Esophagus squamous epithelium (tissue), 5 donors: ENCODE measurements around the gene GNG12. TPM values are rescaled to one million over a fixed set of nuclear protein-coding genes. Genes with fewer than 3 reads are reported as not detected.

Source experiments
- DNase-seq: peaks from one replicate; lab custom pipeline; 2025; lab: John Stamatoyannopoulos, UW
- H3K27ac ChIP-seq, 4 donors: fragments of 200-600 bp; sonication (generic); one replicate each; pipeline ENCODE4 v1.5.1; 2016 to 2019; ENCODE audit warnings: mild to moderate bottlenecking in 1 of 4
- H3K27me3 ChIP-seq, 4 donors: fragments of 200-600 bp; sonication (generic); 1 replicate in 3 of 4; 2 replicates in 1 of 4; pipeline versions ENCODE4 v1.5.1 to v1.6.0; 2017 to 2021; ENCODE audit warnings: antibody characterized with exemption in 1 of 4
- H3K36me3 ChIP-seq, 3 donors: fragments of 200-600 bp; sonication (generic); one replicate each; pipeline ENCODE4 v1.5.1; 2016 to 2019
- H3K4me1 ChIP-seq, 3 donors: fragments of 200-600 bp; sonication (generic); one replicate each; pipeline ENCODE4 v1.5.1; 2017 to 2019
- H3K4me3 ChIP-seq, 4 donors: fragments of 200-600 bp; sonication (generic); 1 replicate in 3 of 4; 2 replicates in 1 of 4; pipeline ENCODE4 v1.5.1; 2016 to 2019; ENCODE audit warnings: mild to moderate bottlenecking in 2 of 4, moderate library complexity in 1 of 4
- H3K9me3 ChIP-seq, 3 donors: fragments of 200-600 bp; sonication (generic); one replicate each; pipeline ENCODE4 v1.5.1; 2016 to 2019
- CTCF ChIP-seq, 6 experiments: fragments of 450-650 bp in 4 of 6; fragments of 200-600 bp in 2 of 6; sonication (generic) in 2 of 6; IDR thresholded peaks; one replicate each; pipeline ENCODE4 v1.5.1; 2016 to 2019; ENCODE audit warnings: antibody characterized with exemption in 6 of 6, mild to moderate bottlenecking in 4 of 6, moderate library complexity in 4 of 6
- POLR2A ChIP-seq, 4 donors: fragments of 450-650 bp; IDR thresholded peaks; one replicate each; pipeline ENCODE4 v1.6.1; 2017; ENCODE audit warnings: antibody characterized with exemption in 4 of 4, mild to moderate bottlenecking in 4 of 4, moderate library complexity in 3 of 4
- WGBS, 2 donors: methylation state at CpG; one replicate each; pipeline ENCODE4 v1.1.5; 2018; 5-methylcytosine and 5-hydroxymethylcytosine counted together
- intact Hi-C: fragments of 100-400 bp; cut with DNase I; formaldehyde crosslinking; loops from one replicate; pipeline ENCODE4 v1.15.0; 2022
- total RNA-seq, 4 donors: library from RNA; depleted of rRNA; stranded (reverse); fragments of >200 nt; gene quantifications; one replicate each; pipeline ENCODE4 v1.1.0, GENCODE V29; 2016
- donor health status: DM: yes; HTN: yes; CAD: no.

GNG12 gene
- total RNA-seq, 4 donors from 2014 or later = 65.4 to 104 (median 89.9) TPM

DNA sequence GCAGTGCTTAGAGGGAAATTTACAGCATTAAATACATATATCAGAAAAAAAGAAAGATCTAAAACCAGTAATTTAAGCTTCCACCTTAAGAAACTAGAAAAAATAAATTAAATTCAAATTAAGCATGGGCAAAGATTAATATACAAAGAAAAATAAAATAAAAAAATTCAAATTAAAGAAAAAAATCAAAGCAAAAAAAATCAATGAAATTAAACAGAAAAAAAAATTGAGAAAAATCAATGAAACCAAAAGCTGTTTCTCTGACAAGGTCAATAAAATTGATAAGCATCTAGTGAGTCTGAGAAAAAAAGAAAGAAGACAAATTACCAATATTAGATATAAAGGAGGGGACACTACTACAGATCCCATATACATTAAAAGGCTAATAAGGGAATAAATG, 26.0 kb downstream of the GNG12 start:
- TF ChIP-seq POLR2A (IDR thresholded peaks at IDR 0.05) = no peak
- TF ChIP-seq CTCF (IDR thresholded peaks at IDR 0.05) = no peak
- no peaks in the 10 kb centered on the region for H3K36me3 ChIP-seq
- no peak overlapping the region for H3K4me3 ChIP-seq
- peaks cover 5 to 40% (median 20%) of the 10 kb centered on the region in 3 donors for H3K4me1 ChIP-seq
- no peak overlapping the region for H3K27ac ChIP-seq
- no peaks in the 10 kb centered on the region for H3K9me3 ChIP-seq
- no peaks in the 10 kb centered on the region for H3K27me3 ChIP-seq
- DNase-seq = no peak
- intact Hi-C loops = no loop called here

GRCh38 chr1:67804710-67805109, 28.6 kb downstream of the GNG12 start:
- TF ChIP-seq CTCF (IDR thresholded peaks at IDR 0.05) (no peak), POLR2A (IDR thresholded peaks at IDR 0.05) (no peak)

GRCh38 chr1:67803380-67804279, 29.6 kb downstream of the GNG12 start:
- Histone ChIP-seq H3K27ac (no peak overlapping the region), H3K4me1 (peaks cover 5 to 33% (median 18%) of the 10 kb centered on the region in 3 donors), H3K36me3 (no peaks in the 10 kb centered on the region), H3K27me3 (no peaks in the 10 kb centered on the region), H3K4me3 (no peak overlapping the region), H3K9me3 (no peaks in the 10 kb centered on the region)
- no peak for DNase-seq
- WGBS, 2 donors = 50 to 60% methylated on average over 7 of the region's 7 CpGs
- intact Hi-C loops = no loop called here
- TF ChIP-seq POLR2A (IDR thresholded peaks at IDR 0.05) (no peak), CTCF (IDR thresholded peaks at IDR 0.05) (no peak)

More at GRCh38 chr1:67804710-67805109, 28.6 kb downstream of the GNG12 start:
- H3K27ac ChIP-seq = no peak overlapping the region
- H3K9me3 ChIP-seq = no peaks in the 10 kb centered on the region
- WGBS, 2 donors = 77 to 78% methylated on average over 2 of the region's 2 CpGs
- no peak for DNase-seq
- intact Hi-C loops = no loop called here
- H3K4me1 ChIP-seq = peaks cover 5 to 33% (median 18%) of the 10 kb centered on the region in 3 donors
- no peaks in the 10 kb centered on the region for H3K27me3 ChIP-seq
- no peak overlapping the region for H3K4me3 ChIP-seq
- no peaks in the 10 kb centered on the region for H3K36me3 ChIP-seq

DNA sequence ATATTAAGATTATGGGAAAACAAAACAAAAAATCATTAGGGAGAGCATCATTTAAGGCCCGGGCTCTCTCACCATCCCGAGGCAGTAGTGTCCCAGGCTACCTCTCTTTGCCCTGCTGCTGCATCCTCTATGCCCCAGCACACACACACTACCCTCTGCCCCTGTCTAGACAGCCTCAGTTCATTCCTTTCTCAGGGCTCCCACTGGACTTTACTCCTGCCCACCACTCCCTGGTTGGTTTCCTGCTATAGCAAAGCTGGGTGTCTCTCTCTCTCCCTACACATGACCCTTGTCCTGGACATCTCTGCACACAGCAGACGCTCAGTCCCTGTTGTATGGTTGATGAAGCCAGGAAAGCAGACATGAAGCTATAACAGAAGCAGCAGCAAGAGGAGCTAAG, 30.7 kb downstream of the GNG12 start:
- no peak overlapping the region for H3K27ac ChIP-seq

More for the DNA sequence above, 30.7 kb downstream of the GNG12 start:
- Histone ChIP-seq H3K4me1 (peaks cover 5 to 33% (median 18%) of the 10 kb centered on the region in 3 donors), H3K36me3 (peaks cover 0 to 7% (median 0%) of the 10 kb centered on the region in 3 donors), H3K9me3 (no peaks in the 10 kb centered on the region), H3K27me3 (no peaks in the 10 kb centered on the region), H3K4me3 (no peak overlapping the region)
- intact Hi-C loops = no loop called here
- no peak for DNase-seq
- TF ChIP-seq CTCF (IDR thresholded peaks at IDR 0.05) (no peak), POLR2A (IDR thresholded peaks at IDR 0.05) (no peak)
- 56 to 59% methylated on average over 3 of the region's 3 CpGs for WGBS, 2 donors
